ENCODE data around the gene TRIM24.
"Not testable (repeated sequence)": the region's sequence is repeated elsewhere in the genome, so short reads cannot be mapped to it uniquely, and the experiment has no call there.

TRIM24 gene

GRCh38 chr7:138458576-138459412, 1.3 kb upstream of the TRIM24 start:
- no peak for DNase-seq
- intact Hi-C loops (cut with DNase I) = no loop called here

GRCh38 chr7:138459413-138460175, 465 bp upstream of the TRIM24 start:
- intact Hi-C loops (cut with DNase I) = no loop called here
- peak; percentile 98 to 100 (median 99) for DNase-seq

GRCh38 chr7:138460649-138461607, 869 bp downstream of the TRIM24 start:
- intact Hi-C loops (cut with DNase I) = no loop called here
- DNase-seq = peak in 41 of 42 donors; percentile 17 to 78 (median 54)

- DNase-seq; intact Hi-C loops (cut with DNase I): not testable (repeated sequence)
Measured at GRCh38 chr7:138463291-138463618, 3.2 kb downstream of the TRIM24 start.

- intact Hi-C loops (cut with DNase I) = no loop called here
- no peak for DNase-seq
Measured at GRCh38 chr7:138465046-138465445, 5.0 kb downstream of the TRIM24 start.

GRCh38 chr7:138466069-138466756, 6.2 kb downstream of the TRIM24 start:
- intact Hi-C loops (cut with DNase I); DNase-seq: not testable (repeated sequence)

GRCh38 chr7:138468244-138469123, 8.4 kb downstream of the TRIM24 start:
- intact Hi-C loops (cut with DNase I) = no loop called here
- DNase-seq = peak in 39 of 42 donors; percentile 19 to 84 (median 61)

- intact Hi-C loops (cut with DNase I) = no loop called here
Measured at GRCh38 chr7:138470391-138471157, 10.5 kb downstream of the TRIM24 start.

GRCh38 chr7:138472292-138473079, 12.4 kb downstream of the TRIM24 start:
- no peak for DNase-seq
- intact Hi-C loops (cut with DNase I) = no loop called here

More at GRCh38 chr7:138470391-138471157, 10.5 kb downstream of the TRIM24 start:
- no peak for DNase-seq

- intact Hi-C loops (cut with DNase I) = no loop called here
- no peak for DNase-seq
Measured at GRCh38 chr7:138475377-138475776, 15.3 kb downstream of the TRIM24 start.

- intact Hi-C loops (cut with DNase I) = no loop called here
- DNase-seq = no peak
Measured at GRCh38 chr7:138477081-138477578, 17.1 kb downstream of the TRIM24 start.

- intact Hi-C loops (cut with DNase I) = no loop called here
Measured at GRCh38 chr7:138477581-138477980, 17.5 kb downstream of the TRIM24 start.

GRCh38 chr7:138478499-138478908, 18.4 kb downstream of the TRIM24 start:
- intact Hi-C loops (cut with DNase I) = no loop called here

More at GRCh38 chr7:138477581-138477980, 17.5 kb downstream of the TRIM24 start:
- DNase-seq = no peak

GRCh38 chr7:138480527-138480926, 20.5 kb downstream of the TRIM24 start:
- intact Hi-C loops (cut with DNase I) = no loop called here
- no peak for DNase-seq

More at GRCh38 chr7:138478499-138478908, 18.4 kb downstream of the TRIM24 start:
- DNase-seq = no peak

- DNase-seq = no peak
- intact Hi-C loops (cut with DNase I) = no loop called here
Measured at GRCh38 chr7:138481447-138482380, 21.7 kb downstream of the TRIM24 start.

Data from head of caudate nucleus (tissue), 42 donors.